H9 (cell line): ENCODE measurements around the gene HAT1. TPM values are rescaled to one million over a fixed set of nuclear protein-coding genes. Genes with fewer than 3 reads are reported as not detected.

ENCODE experiments used
- DNase-seq: peaks from one replicate; pipeline ENCODE4 v3.0.0-alpha.2; 2017
- H2AFZ ChIP-seq: one replicate; pipeline ENCODE4 v1.6.1; 2013; ENCODE audit warnings: mild to moderate bottlenecking, low read length, control low read depth, moderate library complexity
- H2AK5ac ChIP-seq: 2 replicates; pipeline ENCODE4 v1.6.1; 2013; ENCODE audit warnings: low read length, control low read depth, mixed read lengths; ENCODE audit not compliant: insufficient read length
- H2BK120ac ChIP-seq: one replicate; pipeline ENCODE4 v1.6.1; 2013; ENCODE audit warnings: low read depth, mild to moderate bottlenecking, low read length, control low read depth, inconsistent platforms; ENCODE audit not compliant: poor library complexity, severe bottlenecking
- H2BK12ac ChIP-seq: 2 replicates; pipeline ENCODE4 v1.6.1; 2013; ENCODE audit warnings: low read length, control low read depth, mixed read lengths, low read depth; ENCODE audit not compliant: insufficient read length
- H2BK15ac ChIP-seq: 2 replicates; pipeline ENCODE4 v1.6.1; 2013; ENCODE audit warnings: low read depth, low read length, control low read depth
- H2BK20ac ChIP-seq: one replicate; pipeline ENCODE4 v1.6.1; 2013; ENCODE audit warnings: low read depth, mild to moderate bottlenecking, low read length, control low read depth, inconsistent platforms; ENCODE audit not compliant: poor library complexity, severe bottlenecking
- H2BK5ac ChIP-seq: 2 replicates; pipeline ENCODE4 v1.6.1; 2013; ENCODE audit warnings: low read length, control low read depth, mixed read lengths; ENCODE audit not compliant: insufficient read length
- H3K14ac ChIP-seq: 2 replicates; pipeline ENCODE4 v1.6.1; 2013; ENCODE audit warnings: low read length, control low read depth; ENCODE audit not compliant: insufficient read depth
- H3K18ac ChIP-seq: 2 replicates; pipeline ENCODE4 v1.6.1; 2013; ENCODE audit warnings: low read depth, mild to moderate bottlenecking, mixed read lengths, low read length, control low read depth; ENCODE audit not compliant: insufficient read length
- H3K23ac ChIP-seq: 2 replicates; pipeline ENCODE4 v1.6.1; 2013; ENCODE audit warnings: low read length, control low read depth, mixed read lengths, low read depth; ENCODE audit not compliant: insufficient read length
- H3K23me2 ChIP-seq: 2 replicates; pipeline ENCODE4 v1.6.1; 2013; ENCODE audit warnings: low read depth, mild to moderate bottlenecking, mixed read lengths, low read length, control low read depth; ENCODE audit not compliant: insufficient read length, poor library complexity, severe bottlenecking
- H3K27ac ChIP-seq: 2 replicates; pipeline ENCODE4 v1.5.1; 2013; ENCODE audit warnings: low read length, control low read depth, mixed read lengths, low read depth; ENCODE audit not compliant: insufficient read length
- H3K27me3 ChIP-seq: 2 replicates; pipeline ENCODE4 v1.6.1; 2013; ENCODE audit warnings: low read length, control low read depth, inconsistent platforms; ENCODE audit not compliant: insufficient read depth
- H3K4ac ChIP-seq: 2 replicates; pipeline ENCODE4 v1.6.1; 2013; ENCODE audit warnings: low read depth, mild to moderate bottlenecking, control low read depth, inconsistent platforms, low read length, moderate library complexity
- H3K4me1 ChIP-seq: 2 replicates; pipeline ENCODE4 v1.6.1; 2013; ENCODE audit warnings: low read length, control low read depth, inconsistent platforms; ENCODE audit not compliant: insufficient read depth
- H3K4me2 ChIP-seq: 2 replicates; pipeline ENCODE4 v1.6.1; 2013; ENCODE audit warnings: low read length, control low read depth, mixed read lengths; ENCODE audit not compliant: insufficient read length, insufficient read depth
- H3K56ac ChIP-seq: 2 replicates; pipeline ENCODE4 v1.6.1; 2013; ENCODE audit warnings: low read depth, mild to moderate bottlenecking, mixed read lengths, low read length, control low read depth; ENCODE audit not compliant: insufficient read length
- H3K79me1 ChIP-seq: 2 replicates; pipeline ENCODE4 v1.6.1; 2013; ENCODE audit warnings: low read depth, mild to moderate bottlenecking, moderate library complexity, low read length, control low read depth, inconsistent platforms; ENCODE audit not compliant: insufficient read depth, poor library complexity, severe bottlenecking
- H3K79me2 ChIP-seq: 2 replicates; pipeline ENCODE4 v1.6.1; 2013; ENCODE audit warnings: low read length, control low read depth, inconsistent platforms; ENCODE audit not compliant: insufficient read depth
- H3K9ac ChIP-seq: 2 replicates; pipeline ENCODE4 v1.6.1; 2013; ENCODE audit warnings: low read length, control low read depth, mixed read lengths; ENCODE audit not compliant: insufficient read length; ENCODE audit errors: extremely low read depth
- H3K9me3 ChIP-seq: one replicate; pipeline ENCODE4 v1.6.1; 2013; ENCODE audit warnings: low read depth, low read length, inconsistent platforms; ENCODE audit not compliant: control insufficient read depth
- H3T11ph ChIP-seq: one replicate; pipeline ENCODE4 v1.6.1; 2013; ENCODE audit warnings: mild to moderate bottlenecking, low read length, control low read depth, inconsistent platforms
- H4K20me1 ChIP-seq: one replicate; pipeline ENCODE4 v1.6.1; 2013; ENCODE audit not compliant: control insufficient read depth, insufficient read length, insufficient read depth
- H4K5ac ChIP-seq: 2 replicates; pipeline ENCODE4 v1.6.1; 2013; ENCODE audit warnings: low read depth, mild to moderate bottlenecking, mixed read lengths, low read length, control low read depth; ENCODE audit not compliant: insufficient read length
- H4K8ac ChIP-seq: replicated peaks from 2 replicates; pipeline ENCODE4 v1.6.1; 2013; ENCODE audit warnings: low read length, control low read depth, mixed read lengths, low read depth; ENCODE audit not compliant: insufficient read length
- H4K91ac ChIP-seq: 2 replicates; pipeline ENCODE4 v1.6.1; 2013; ENCODE audit warnings: low read depth, mild to moderate bottlenecking, moderate library complexity, mixed read lengths, low read length, control low read depth; ENCODE audit not compliant: insufficient read length
- H3K27ac Mint-ChIP-seq, 3 experiments: 2 replicates in 2 of 3; 3 replicates in 1 of 3; pipeline ENCODE4 v1.8.0; 2020 to 2021; ENCODE audit warnings: mixed read lengths in 3 of 3, mild to moderate bottlenecking in 1 of 3, moderate library complexity in 1 of 3
- H3K27me3 Mint-ChIP-seq: 2 replicates; pipeline ENCODE4 v1.8.0; 2021; ENCODE audit warnings: low read depth, mild to moderate bottlenecking, moderate library complexity, mixed read lengths
- H3K36me3 Mint-ChIP-seq, 3 experiments: 2 replicates in 2 of 3; 3 replicates in 1 of 3; pipeline ENCODE4 v1.8.0; 2020 to 2021; ENCODE audit warnings: low read depth in 3 of 3, mixed read lengths in 3 of 3; ENCODE audit not compliant: insufficient read depth in 1 of 3
- H3K4me1 Mint-ChIP-seq, 2 experiments: 2 replicates each; pipeline ENCODE4 v1.8.0; 2020; ENCODE audit warnings: mixed read lengths in 2 of 2
- H3K4me3 Mint-ChIP-seq, 2 experiments: 2 replicates in 1 of 2; 3 replicates in 1 of 2; pipeline ENCODE4 v1.8.0; 2020 to 2021; ENCODE audit warnings: mild to moderate bottlenecking in 2 of 2, mixed read lengths in 2 of 2, moderate library complexity in 1 of 2
- H3K9me3 Mint-ChIP-seq, 2 experiments: 2 replicates in 1 of 2; 3 replicates in 1 of 2; pipeline ENCODE4 v1.8.0; 2020; ENCODE audit warnings: mild to moderate bottlenecking in 2 of 2, mixed read lengths in 2 of 2, moderate library complexity in 1 of 2
- CTCF ChIP-seq: fragments of 200-600 bp; sonication (generic); conservative IDR thresholded peaks from 3 replicates; pipeline ENCODE4 v1.8.0; 2021; ENCODE audit warnings: antibody characterized with exemption, mild to moderate bottlenecking
- WGBS: extraction: QIAGEN DNeasy Blood & Tissue Kit; methylation state at CpG from one replicate; pipeline ENCODE4 v1.1.7; 2013; ENCODE audit warnings: missing lambda C conversion rate, low lambda C conversion rate, mixed read lengths; ENCODE audit not compliant: insufficient read length; ENCODE audit errors: extremely low coverage; 5-methylcytosine and 5-hydroxymethylcytosine counted together
- total RNA-seq: library from RNA; stranded (reverse); gene quantifications from 2 replicates; pipeline ENCODE4 v1.2.1, GENCODE V29; 2021

Gene HAT1
- total RNA-seq, 1 experiment from 2014 or later: 73.0 TPM

GRCh38 chr2:171874963-171875362 lies 47.3 kb upstream of the HAT1 start:
- H3K23ac ChIP-seq: no peak overlapping the region
- TF ChIP-seq CTCF: no peak
- no peak overlapping the region for H3K56ac ChIP-seq
- H3K79me2 ChIP-seq: no peaks in the 10 kb centered on the region
- no peaks in the 10 kb centered on the region for H3K27me3 Mint-ChIP-seq
- no peaks in the 10 kb centered on the region for H3K27me3 ChIP-seq
- peaks cover 10 to 23% (median 13%) of the 10 kb centered on the region in 3 experiments for H3K36me3 Mint-ChIP-seq
- no CpG with 5 or more reads among the region's 12 CpGs for WGBS
- no peak overlapping the region for H3K9ac ChIP-seq
- no peaks in the 10 kb centered on the region for H3K4me1 Mint-ChIP-seq
- no peak overlapping the region for H2BK15ac ChIP-seq
- H3K4ac ChIP-seq: no peak overlapping the region
- H4K91ac ChIP-seq: no peak overlapping the region
- H3K27ac Mint-ChIP-seq: no peak overlapping the region; a peak in 1 of 7 replicates
- H2BK5ac ChIP-seq: no peak overlapping the region
- H3K4me1 ChIP-seq: no peaks in the 10 kb centered on the region
- no peaks in the 10 kb centered on the region for H3K79me1 ChIP-seq
- H3K27ac ChIP-seq: no peak overlapping the region
- H2BK12ac ChIP-seq: no peak overlapping the region
- H3K4me2 ChIP-seq: no peak overlapping the region
- H3K14ac ChIP-seq: no peak overlapping the region
- H4K5ac ChIP-seq: no peak overlapping the region
- H4K8ac ChIP-seq: no peak overlapping the region
- no peak overlapping the region for H2BK20ac ChIP-seq
- H3T11ph ChIP-seq: no peak overlapping the region
- H2AFZ ChIP-seq: no peak overlapping the region
- H4K20me1 ChIP-seq: no peaks in the 10 kb centered on the region
- no peak overlapping the region for H3K18ac ChIP-seq
- no peak for DNase-seq
- no peak overlapping the region for H2AK5ac ChIP-seq
- H3K9me3 Mint-ChIP-seq: no peaks in the 10 kb centered on the region
- H3K4me3 Mint-ChIP-seq: no peak overlapping the region
- no peak overlapping the region for H2BK120ac ChIP-seq
- H3K23me2 ChIP-seq: no peaks in the 10 kb centered on the region
- H3K9me3 ChIP-seq: no peaks in the 10 kb centered on the region
